Inflammatory macrophage treated with lipopolysaccharide for 1 hour (primary cell): ENCODE results near the gene JAKMIP1.
A peak's percentile ranks its signal among the peaks of the same experiment; 100 is the strongest.
"Not testable (repeated sequence)": the region's sequence is repeated elsewhere in the genome, so short reads cannot be mapped to it uniquely, and the experiment has no call there.

Experiments used
- DNase-seq, 2 donors: peaks; one replicate each; pipeline ENCODE4 v3.0.0-alpha.2; 2020 to 2022

JAKMIP1 gene

DNA sequence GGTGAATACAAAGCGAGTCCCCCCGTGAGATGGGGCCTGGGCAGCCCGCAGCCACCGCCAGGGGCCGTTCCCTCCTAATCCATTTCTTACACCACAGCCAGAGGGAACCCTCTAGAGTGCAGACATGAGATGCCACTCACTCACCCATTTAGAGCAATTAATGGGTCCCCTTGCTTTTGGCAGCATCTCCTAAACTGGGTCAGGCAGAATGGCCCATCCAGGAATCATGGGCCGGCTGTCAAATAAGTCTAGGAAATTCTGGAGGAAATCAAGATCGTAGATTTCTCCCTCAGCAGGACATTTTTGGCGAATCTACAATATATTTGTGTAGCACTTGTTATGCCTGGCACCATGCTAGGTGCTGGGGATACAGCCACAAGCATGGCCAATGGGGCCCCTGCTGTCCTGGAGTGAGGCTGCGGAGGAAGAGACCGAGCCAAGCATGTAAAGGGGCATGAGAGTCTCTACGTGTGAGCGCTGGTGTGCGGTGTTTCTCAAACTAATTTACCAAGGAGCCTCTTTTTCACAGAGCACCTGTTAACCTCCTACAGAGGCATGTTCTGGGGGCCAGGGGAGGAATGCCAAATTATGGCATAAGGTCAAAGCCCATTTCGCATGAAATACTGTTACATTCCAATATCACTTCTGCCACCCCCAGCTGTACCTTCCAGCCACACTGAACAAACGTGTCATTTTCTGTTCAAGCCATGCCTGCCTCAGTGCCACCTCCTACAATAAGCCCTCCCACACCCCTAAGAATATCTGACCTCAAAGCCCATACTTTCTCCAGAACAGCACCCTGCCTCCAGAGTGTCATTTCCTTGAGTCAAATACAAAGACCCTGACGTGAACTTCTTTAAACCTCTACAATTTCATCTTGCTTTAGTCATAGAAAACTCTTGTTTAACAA lies 28.1 kb upstream of the JAKMIP1 start:
- no peak for DNase-seq

DNA sequence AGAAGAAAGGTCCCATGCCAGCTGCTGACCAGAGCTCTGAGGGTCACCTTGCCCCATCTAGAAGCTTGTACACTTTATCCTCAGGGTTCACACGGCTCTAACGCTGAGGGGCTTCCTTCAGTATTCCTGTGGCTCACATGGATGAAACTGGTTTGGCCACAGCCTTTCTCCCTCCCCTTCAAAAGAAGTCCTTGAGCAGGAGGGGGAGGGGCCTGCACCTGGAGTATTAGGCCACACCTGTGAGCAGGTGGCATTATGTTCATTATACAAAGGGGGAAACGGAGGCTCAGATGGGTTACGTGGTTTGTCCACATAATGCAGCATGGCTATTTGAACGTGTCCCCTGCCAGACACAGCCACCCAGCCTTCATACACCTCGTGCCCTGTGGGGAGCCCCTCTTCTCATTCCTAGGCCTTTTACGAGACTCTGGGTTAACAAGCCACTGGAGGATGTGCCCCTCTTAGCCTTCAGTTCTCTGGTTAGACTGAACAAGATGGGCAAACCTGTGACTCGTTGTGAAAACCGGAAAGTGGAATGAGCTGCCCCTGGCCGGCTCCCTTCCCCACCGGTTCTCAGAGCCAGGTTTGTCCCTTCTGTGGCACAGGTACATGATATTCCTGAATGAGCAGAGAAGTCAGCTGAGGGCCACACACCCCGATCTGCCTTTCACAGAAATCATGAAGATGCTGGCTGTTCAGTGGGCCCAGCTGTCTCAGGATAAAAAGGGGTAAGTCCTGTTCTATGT lies 27.2 kb upstream of the JAKMIP1 start:
- DNase-seq: no peak

DNA sequence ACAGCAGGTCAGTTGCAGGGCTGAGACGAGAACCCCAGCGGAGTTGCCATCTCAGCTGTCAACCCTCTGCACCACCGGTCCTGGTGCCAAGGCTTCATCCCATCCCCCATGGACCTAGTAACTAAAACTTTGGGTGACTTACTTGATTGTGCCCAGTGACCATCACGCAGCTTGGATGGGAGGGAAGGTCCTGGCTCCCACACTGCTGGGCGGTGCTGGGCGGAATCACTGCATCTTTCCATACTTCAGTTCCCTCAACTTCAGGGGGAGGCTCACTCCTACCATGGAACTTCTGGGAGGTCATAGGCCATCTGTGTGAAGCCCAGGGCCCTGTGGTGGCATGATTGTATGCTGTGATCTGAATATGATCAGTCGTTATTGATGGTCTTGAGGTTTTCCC lies 26.2 kb upstream of the JAKMIP1 start:
- DNase-seq: no peak

DNA sequence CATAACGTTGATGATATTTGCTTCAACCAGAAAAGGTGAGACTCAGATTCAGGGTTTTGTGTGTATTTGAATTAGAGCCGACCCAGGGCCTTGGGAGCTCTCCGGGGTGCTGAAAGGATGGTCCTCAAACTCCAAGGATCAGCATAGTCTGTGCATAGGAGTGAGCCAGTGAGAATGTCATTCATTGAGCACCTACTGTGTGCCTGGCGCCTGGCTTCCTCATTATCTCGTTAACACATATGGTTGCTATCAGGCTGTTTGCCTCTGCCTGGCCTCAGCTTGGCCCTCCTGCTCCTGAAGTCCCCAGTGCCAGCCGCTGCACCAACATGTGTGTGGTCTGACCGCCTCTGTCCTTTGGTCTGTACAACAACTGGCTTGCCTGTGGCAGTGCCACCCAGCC lies 25.1 kb upstream of the JAKMIP1 start:
- DNase-seq: no peak

DNA sequence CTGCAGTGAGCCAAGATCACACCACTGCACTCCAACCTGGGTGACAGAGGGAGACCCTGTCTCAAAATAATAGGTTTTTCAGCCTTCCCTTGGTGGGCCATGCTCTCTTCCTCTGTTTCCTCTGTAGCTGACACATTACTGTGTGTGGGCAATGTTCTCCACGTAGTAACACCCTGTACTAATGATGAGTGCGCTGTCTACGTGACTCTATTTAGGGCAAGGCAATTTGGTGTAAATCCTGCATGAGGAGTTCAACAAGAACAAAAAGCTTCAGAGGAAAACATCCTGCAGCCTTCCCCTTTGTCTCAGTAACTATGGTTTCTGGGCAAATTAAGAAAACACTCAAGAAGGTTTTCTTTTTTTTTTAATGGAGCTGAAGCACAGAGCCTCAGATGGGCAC lies 24.4 kb upstream of the JAKMIP1 start:
- no peak for DNase-seq

DNA sequence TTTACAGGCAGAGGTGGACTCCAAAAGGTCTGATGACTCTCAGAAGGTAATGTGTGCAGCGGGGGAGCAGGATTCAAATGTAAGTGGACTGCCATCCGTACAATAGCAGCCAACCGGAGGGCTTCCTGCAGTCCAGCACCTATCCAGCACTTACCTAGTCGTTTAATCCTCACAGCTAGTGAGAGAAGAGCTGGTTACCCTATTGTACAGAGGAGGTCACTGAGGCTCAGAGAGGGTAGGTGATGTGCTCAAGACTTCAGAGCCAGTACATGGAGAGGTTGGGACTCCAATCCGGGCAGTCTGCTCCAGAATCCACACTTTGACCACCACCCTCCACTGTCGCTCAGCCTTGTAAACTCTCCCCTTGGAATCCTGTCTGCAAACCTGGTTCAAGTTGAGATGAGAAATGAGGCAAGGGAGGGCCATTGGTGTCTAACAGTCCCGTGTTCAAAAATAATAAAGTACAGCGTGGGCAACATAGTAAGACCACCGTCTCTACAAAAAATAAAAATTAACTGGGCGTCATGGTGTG lies 22.5 kb upstream of the JAKMIP1 start:
- DNase-seq: no peak

DNA sequence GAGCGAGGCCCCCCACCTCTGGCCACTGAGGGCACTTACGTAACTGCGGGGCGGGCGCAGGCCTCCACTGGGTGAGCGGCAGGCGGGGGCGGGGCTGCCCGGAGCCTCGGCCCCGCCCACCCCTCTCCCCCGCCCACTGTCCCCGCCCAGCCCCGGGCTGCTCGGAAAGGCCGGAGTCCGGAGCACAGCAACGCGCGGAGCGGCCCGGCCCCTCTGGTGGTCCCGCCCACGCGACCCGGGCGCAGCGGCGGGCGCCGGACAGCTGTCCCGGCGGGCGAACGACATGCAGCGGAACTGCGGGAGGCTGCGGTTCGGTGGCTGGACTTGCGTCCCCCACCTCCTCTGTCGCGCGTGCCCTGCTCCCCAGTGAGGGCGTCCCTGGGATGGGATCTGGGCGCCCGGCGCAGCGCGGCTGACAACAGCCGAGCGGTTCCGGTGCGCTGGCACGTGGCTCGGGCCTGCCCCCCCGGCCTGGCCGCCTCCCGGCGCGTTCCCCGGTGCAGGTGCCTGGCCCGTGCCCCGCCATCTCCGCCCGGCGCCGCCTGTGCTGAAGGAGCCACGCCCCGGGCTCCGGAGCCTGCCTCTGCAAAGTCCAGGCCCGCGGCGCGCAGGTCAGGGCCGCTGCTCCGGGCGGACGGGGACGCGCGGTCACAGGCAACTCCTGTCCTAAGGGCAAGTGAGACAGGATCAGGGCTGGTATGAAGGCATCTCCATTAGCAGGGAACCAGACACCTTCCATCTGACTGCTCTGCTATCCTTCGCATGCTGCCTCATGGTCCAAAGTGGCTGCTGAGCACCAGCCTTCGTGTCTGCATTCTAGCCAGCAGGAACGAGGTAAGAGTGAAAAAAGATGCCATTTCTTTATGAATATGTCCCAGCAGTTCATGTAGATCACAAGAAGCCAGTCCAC lies 21.8 kb upstream of the JAKMIP1 start:
- no peak for DNase-seq

DNA sequence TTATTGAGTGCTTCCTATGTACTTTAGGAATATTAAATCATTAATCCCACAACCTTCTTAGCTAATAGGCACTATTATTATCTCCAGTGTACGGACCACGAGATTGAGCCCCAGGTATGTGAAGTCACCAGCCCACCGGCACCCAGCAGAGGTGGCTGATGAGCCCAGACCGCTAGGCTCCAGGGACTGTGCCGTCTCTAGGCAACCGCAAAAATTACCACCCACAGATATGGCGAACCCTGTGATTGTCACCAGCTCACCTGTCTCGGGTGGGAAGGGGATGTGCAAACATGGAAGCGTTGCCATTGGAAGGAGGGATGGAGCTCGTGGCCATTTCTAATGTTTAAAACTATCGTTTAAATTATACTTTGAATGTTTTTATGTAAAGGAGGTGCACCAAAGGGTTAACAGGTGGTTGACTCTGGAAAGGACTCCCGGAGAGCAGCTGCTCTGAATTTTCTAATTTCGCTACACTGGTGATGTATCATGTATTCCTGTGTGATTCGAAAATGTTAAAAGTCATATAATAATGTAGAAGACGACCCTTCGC lies 21.0 kb upstream of the JAKMIP1 start:
- DNase-seq: no peak

DNA sequence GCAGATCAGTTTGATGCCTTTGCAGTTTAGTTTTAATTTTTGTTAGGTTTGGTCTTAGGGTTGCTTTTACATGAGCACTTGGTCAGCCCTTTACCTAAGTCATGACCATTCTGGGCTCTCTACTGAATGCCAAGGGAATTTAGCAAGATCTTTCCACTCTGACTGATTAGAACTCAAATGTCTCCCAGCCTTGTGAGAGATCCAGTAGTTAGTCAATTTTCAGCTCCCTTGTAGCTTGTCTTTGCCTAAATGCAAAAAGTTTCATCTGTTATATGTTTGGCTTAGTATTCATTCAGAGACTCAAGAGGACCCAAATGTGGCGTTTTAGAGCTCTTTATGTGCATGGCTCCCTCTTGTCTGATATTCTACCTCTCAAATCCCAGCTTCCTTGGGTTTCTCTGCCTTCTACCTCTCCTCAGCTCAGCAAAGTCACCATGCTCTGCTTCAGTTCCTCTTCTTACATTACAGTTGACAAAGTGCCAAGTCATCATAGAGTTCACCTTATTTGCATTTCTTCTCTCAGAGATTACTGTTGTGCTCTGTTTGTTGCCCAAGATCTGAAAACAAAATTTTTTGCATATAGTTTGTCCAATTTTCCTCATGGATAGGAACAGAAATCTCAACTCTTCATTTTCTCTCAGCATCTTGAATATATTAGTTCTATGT lies 17.5 kb upstream of the JAKMIP1 start:
- peak; percentile 2 for DNase-seq

DNA sequence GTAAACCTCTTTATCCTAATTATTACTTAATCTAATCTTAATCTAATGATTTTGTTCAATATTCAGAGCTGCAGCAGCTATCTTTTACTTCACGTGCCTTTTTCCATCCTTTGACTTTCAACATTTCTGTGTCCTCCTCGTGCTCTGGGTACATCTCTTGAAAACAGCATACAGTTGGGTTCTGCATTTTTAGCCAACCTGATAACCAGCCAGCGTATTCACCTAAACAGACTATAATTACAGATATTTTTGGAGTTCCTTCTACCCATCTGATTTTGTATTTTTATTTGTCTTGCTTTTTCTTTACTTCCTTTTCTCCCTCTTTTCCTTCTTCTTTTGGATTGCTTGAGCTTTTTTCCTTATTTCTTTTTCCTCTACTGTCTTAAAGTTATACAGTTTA lies 16.2 kb upstream of the JAKMIP1 start:
- no peak for DNase-seq

DNA sequence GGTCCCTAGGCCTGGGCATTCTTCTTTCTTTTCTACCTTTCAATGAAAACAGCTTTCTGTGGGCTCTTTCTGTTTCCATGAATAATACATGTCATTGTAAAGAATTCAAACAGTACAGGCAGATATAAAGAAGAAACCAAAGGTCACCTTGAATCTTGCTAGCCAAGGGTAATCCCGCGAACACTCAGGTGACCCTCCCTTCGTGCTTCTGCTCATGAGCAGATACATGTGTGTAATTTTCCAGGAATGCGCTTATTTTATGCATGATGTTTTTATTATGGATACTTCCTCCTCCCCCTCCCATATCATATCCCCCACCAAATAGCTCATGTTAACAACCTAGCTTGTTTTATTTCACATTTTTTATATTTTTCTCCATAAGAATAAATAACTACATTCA lies 9.6 kb upstream of the JAKMIP1 start:
- DNase-seq: no peak

DNA sequence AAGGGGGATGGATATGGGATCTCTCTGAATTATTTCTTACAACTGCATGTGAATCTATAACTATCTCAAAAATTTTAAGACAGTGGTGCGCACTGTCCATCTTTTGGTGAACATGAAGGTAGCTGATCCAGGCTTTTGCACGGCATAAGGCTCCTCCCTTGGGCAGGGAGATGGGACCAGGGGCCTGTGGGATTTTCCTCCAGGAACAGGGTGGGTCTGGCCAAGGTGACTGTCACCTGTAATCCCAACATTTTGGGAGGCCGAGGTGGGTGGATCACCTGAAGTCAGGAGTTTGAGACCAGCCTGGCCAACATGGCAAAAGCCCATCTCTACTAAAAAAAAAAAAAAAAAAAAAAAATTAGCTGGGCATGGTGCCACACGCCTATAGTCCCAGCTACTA lies 8.9 kb upstream of the JAKMIP1 start:
- not testable (repeated sequence) for DNase-seq

DNA sequence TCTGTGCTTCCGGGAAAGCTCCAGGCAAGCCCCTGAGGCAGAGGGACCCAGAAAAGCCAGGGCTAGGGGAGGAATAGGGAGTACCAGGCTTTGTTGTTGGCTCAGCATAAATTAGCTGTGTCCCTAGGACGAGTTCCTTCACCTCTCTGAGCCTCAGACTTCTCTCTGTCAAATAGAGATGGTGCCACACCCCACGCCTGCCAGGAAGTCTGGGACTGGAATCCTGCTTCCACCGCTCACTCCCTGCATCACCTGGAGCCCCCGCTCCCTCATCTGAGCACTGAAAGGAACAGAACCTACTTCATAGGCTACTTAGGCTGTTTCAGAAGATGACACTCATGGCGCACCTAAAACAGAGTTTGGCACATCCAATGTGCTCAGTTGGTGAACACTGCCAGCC lies 8.1 kb upstream of the JAKMIP1 start:
- no peak for DNase-seq

DNA sequence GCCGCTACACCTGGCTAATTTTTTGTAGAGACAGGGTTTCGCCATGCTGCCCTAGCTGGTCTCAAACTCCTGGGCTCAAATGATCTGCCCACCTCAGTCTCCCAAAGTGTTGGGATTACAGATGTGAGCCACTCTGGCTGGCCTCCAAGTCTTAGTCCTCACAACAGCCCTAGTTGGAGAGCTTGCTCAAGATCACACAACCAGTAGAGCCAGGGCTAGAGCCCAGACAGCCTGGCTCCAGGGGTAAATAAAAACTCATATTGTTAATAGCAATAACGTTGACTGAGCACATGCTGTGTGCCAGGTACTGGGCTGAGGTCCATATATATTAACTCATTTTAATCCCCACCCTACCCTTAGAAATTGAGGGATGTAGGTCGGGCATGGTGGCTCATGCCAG lies 7.3 kb upstream of the JAKMIP1 start:
- DNase-seq: no peak

DNA sequence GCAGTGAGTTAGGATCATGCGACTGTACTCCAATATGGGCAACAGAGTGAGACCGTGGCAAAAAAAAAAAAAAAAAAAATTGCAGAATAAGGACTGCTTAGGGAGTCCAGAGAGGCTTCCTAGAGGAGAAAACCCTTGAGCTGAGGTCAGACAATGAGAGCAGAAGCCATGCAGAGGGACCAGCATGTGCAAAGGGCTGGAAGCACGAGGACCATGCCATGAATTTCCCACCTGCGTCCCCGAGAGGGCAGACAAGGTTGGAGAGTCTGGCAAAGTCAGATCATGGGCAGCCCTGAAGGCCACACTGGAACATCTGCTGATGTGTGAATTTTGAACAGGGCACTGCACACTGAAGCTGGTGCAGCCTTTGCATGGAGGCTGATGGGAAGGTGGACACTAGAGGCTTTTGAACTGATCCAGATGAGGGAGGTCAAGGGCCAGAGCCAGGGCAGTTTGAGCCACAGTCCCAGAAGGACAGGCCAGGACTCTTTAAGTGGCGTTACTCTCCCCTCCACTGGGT lies 6.5 kb upstream of the JAKMIP1 start:
- no peak for DNase-seq

DNA sequence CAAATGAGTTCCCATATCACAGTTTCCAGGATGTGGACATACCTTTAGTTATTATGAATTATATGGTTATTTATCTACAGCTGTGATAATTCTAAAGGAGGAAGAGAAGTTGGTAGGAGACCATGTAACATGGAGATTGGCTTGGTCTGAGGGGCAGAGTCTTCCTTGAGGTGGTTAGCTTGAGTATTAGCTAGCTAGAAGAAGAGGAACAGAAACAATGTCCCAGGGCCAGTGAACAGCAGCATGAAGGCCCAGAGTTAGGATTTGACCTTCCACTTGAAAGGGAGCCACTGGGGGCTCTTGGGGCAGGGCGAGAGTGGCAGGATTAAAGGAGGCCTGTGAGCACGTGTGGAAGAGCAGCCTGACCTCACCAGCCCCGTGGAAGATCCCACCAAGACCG lies 5.6 kb upstream of the JAKMIP1 start:
- DNase-seq: no peak

DNA sequence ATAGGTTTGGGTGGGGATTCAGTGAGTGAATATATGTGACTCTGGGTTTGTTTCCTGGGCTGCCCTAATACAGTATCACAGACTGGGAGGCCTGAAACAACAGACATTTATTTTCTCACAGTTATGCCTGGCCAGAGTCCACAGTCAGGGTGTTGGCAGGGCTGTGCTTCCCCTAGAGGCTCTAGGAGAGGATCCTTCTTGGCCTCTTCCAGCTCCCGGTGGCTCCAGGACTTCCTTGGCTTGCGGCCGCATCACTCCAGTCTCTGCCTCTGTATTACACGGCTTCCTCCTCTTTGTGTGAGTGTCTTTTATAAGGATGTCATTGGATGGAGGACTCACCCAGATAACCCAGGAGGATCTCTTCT lies 5.2 kb upstream of the JAKMIP1 start:
- DNase-seq: no peak

DNA sequence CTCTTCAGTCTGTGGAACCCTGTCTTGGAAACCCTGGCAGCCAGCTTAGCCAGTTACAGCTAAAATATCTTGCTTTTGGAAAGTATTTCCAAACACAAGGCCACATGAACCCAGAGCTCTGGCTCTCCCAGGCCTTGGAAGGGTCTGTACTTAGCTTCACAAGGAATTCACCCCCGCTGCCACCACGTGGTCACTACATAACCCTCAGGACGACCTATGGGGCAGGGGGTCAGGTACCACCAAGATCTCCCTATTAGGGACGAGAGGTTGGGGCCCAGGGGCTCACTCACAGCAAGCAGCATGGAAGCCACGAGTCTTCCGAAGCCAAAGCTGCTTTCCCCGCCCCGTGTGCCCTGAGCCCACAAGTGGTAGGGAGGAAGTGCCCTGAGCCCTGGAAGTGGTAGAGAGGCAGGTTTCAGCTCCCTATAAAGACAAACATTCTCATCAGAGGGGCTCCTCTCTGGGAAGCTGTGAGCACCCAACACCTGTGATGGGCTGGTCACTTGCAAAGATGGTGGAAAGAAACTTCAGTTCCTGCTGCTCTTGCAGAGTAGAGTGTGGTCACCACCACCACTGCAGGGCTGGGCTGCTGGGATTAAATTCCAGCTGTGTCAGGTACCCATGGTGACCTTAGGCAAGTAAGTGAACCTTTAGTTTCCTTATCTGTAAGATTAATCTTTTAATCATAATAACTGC lies 4.7 kb upstream of the JAKMIP1 start:
- no peak for DNase-seq

DNA sequence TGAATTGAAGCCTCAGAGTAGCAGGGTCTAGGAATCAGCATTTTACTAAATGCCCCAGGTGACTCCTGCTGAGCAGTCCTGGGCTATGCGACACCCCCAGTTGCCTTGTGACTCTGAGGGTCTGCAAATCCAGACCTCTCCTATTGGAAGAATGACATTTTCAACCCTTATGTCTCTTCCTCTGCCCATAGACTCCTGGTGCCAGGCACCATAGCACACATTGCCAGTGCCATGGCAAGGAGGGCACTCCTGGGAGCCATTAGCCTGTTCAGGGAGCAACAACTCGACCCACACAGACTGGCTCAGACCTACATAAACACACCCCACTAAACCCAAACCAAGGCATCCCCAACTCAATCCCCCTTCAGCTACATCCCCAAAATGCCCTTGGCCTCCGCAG lies 3.7 kb upstream of the JAKMIP1 start:
- DNase-seq: no peak

DNA sequence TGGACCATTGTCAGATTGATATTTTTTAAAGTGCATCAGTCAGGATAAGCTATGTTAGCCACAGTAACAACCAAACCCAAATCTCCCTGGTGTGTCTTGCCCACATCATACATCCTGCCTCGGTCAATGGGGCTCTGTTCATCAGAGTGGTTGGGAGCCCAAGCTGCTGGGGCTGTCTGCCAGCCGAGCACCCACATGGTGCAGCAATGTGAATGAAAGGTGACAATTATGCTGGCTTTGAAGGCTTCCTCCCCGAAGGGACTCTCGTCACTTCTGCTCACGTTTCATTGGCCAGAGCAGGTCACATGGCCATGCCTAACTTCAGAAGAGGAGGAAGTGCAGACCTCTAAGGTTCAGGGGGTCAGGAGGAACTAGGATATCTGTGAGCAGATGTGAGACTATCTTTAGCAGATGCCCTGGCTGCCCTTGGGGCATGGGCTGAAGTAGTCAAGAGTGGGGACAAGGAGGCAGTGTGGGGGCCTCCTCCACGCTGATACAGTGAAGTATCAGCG lies 1.3 kb upstream of the JAKMIP1 start:
- DNase-seq: no peak

DNA sequence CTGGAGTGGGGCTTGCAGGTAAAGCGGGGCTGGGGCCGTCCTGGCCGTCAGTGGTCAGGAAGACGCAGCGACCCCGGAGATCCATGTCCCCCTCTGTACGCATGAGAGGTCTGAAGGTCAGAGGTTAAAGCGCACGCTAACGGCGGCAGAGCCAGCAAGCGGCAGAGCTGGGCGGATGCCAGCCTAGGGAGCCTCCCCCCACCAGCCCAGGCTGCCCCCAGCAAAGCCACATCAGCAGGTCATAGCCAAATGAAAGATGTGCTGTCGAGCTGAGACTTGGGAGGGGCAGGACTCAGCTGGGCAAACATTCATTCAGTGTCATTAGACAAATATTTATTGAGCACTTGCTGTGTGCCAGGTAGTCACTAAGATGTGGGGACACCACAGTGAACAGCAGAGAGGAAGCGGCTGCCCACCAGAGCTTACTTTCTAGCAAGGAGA lies 593 bp upstream of the JAKMIP1 start:
- DNase-seq: no peak
